Ovary (tissue), 9 donors: ENCODE data around the gene C1QTNF8. TPM values are rescaled to one million over a fixed set of nuclear protein-coding genes. Genes with fewer than 3 reads are reported as not detected.

Experiments used
- DNase-seq, 5 donors: peaks; one replicate each; pipeline ENCODE4 v3.0.0-alpha.2; 2019 to 2020
- H3K27ac ChIP-seq, 2 donors: fragments of 200-600 bp; one replicate each; pipeline versions ENCODE4 v1.5.1 to v1.8.0; 2019 to 2022
- H3K27me3 ChIP-seq: fragments of 200-600 bp; one replicate; pipeline ENCODE4 v1.8.0; 2022
- H3K36me3 ChIP-seq: fragments of 200-600 bp; sonication (generic); one replicate; pipeline ENCODE4 v1.5.1; 2019
- H3K4me1 ChIP-seq: one replicate; pipeline ENCODE4 v1.8.1; 2013; ENCODE audit warnings: mild to moderate bottlenecking, moderate library complexity; ENCODE audit not compliant: insufficient read depth
- H3K4me3 ChIP-seq: fragments of 200-600 bp; sonication (generic); one replicate; pipeline ENCODE4 v1.5.1; 2017
- H3K9me3 ChIP-seq, 2 donors: fragments of 200-600 bp in 1 of 2; sonication (generic) in 1 of 2; one replicate each; pipeline versions ENCODE4 v1.5.1 to v1.8.1; 2013 to 2019; ENCODE audit warnings: mild to moderate bottlenecking in 1 of 2, moderate library complexity in 1 of 2
- EP300 ChIP-seq: sonication (generic); formaldehyde crosslinking; IDR thresholded peaks from one replicate; pipeline ENCODE4 v1.6.1; 2017; ENCODE audit warnings: antibody characterized with exemption
- POLR2A ChIP-seq: fragments of 450-650 bp; IDR thresholded peaks from one replicate; pipeline ENCODE4 v1.6.1; 2017; ENCODE audit warnings: antibody characterized with exemption, mild to moderate bottlenecking, moderate library complexity
- WGBS, 3 donors: extraction: QIAGEN DNeasy Blood & Tissue Kit in 1 of 3; methylation state at CpG; one replicate each; pipeline versions ENCODE4 v1.1.5 to v1.1.7; 2013 to 2017; 5-methylcytosine and 5-hydroxymethylcytosine counted together
- intact Hi-C, 4 donors: fragments of 100-400 bp; cut with DNase I; formaldehyde crosslinking; loops; one replicate each; pipeline versions ENCODE4 v1.11.0 to v1.15.1; 2022 to 2023
- polyA plus RNA-seq, 2 donors: library from polyadenylated mRNA; stranded (reverse); fragments of 200-250 nt in 1 of 2; fragments of 350-450 nt in 1 of 2; fragmentation: Illumina TruSeq in 1 of 2; extraction: RNeasy Lipid Tissue Mini Kit (QIAGEN cat#74804) in 1 of 2; gene quantifications; one replicate each; pipeline ENCODE4 v1.2.3, GENCODE V29; 2013 to 2014
- total RNA-seq, 7 donors: library from RNA; depleted of rRNA in 2 of 7; stranded (reverse); fragments of >200 nt in 2 of 7; fragmentation: NEBNext Ultra II Directional in 3 of 7; extraction: Animal tissue kit (Norgen Biotek cat#: 25700) in 3 of 7; gene quantifications; one replicate each; pipeline versions ENCODE4 v1.1.0 to v1.2.4, GENCODE V29; 2016 to 2023
- TF ChIP-seq, protein P1 (sequence below), 3 donors: fragments of 450-650 bp in 2 of 3; fragments of 200-600 bp in 1 of 3; IDR thresholded peaks; one replicate each; pipeline versions ENCODE4 v1.5.1 to v1.8.0; 2016 to 2022; ENCODE audit warnings: antibody characterized with exemption in 3 of 3, mild to moderate bottlenecking in 1 of 3
- donor health status: DM: no; HTN: no; CAD: no; lungs with moderate emphysema.
- donor health status: DM: no; HTN: no; CAD: no.
- donor health status: Bipolar disorder and iron deficiency.
- donor health status: DM: yes; HTN: yes; CAD: no.
- donor health status: DM: no; HTN: no; CAD: no.
- donor health status: DM: yes; HTN: yes; CAD: no.

C1QTNF8 gene
- total and polyA plus RNA-seq, 9 donors, result 0.80 TPM; not detected in 8

GRCh38 chr16:1042866-1043265 is 53.2 kb downstream of the C1QTNF8 start:
- Histone ChIP-seq H3K9me3 (peaks cover 0 to 5% of the 10 kb centered on the region in 2 donors), H3K4me1 (no peaks in the 10 kb centered on the region), H3K4me3 (no peak overlapping the region), H3K36me3 (no peaks in the 10 kb centered on the region), H3K27ac (no peak overlapping the region), H3K27me3 (no peaks in the 10 kb centered on the region)
- DNase-seq, result no peak
- no peak for TF ChIP-seq EP300
- no peak for TF ChIP-seq POLR2A
- TF ChIP-seq, protein P1, sequence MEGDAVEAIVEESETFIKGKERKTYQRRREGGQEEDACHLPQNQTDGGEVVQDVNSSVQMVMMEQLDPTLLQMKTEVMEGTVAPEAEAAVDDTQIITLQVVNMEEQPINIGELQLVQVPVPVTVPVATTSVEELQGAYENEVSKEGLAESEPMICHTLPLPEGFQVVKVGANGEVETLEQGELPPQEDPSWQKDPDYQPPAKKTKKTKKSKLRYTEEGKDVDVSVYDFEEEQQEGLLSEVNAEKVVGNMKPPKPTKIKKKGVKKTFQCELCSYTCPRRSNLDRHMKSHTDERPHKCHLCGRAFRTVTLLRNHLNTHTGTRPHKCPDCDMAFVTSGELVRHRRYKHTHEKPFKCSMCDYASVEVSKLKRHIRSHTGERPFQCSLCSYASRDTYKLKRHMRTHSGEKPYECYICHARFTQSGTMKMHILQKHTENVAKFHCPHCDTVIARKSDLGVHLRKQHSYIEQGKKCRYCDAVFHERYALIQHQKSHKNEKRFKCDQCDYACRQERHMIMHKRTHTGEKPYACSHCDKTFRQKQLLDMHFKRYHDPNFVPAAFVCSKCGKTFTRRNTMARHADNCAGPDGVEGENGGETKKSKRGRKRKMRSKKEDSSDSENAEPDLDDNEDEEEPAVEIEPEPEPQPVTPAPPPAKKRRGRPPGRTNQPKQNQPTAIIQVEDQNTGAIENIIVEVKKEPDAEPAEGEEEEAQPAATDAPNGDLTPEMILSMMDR (IDR thresholded peaks at IDR 0.05), result no peak
- intact Hi-C loops, result no loop called here
- 0 to 3% (median 1%) methylated on average over 7 to 19 of the region's 19 CpGs for WGBS, 3 donors

GRCh38 chr16:1042049-1042744 is 53.8 kb downstream of the C1QTNF8 start:
- Histone ChIP-seq H3K4me3 (no peak overlapping the region), H3K36me3 (no peaks in the 10 kb centered on the region), H3K4me1 (no peaks in the 10 kb centered on the region), H3K27ac (no peak overlapping the region), H3K9me3 (peaks cover 0 to 5% of the 10 kb centered on the region in 2 donors), H3K27me3 (no peaks in the 10 kb centered on the region)
- DNase-seq, result no peak
- no peak for TF ChIP-seq EP300
- TF ChIP-seq POLR2A, result no peak
- TF ChIP-seq, protein P1 (IDR thresholded peaks at IDR 0.05), result no peak
- WGBS, 3 donors, result 75 to 88% (median 82%) methylated on average over 15 of the region's 15 CpGs
- intact Hi-C loops, result no loop called here

DNA sequence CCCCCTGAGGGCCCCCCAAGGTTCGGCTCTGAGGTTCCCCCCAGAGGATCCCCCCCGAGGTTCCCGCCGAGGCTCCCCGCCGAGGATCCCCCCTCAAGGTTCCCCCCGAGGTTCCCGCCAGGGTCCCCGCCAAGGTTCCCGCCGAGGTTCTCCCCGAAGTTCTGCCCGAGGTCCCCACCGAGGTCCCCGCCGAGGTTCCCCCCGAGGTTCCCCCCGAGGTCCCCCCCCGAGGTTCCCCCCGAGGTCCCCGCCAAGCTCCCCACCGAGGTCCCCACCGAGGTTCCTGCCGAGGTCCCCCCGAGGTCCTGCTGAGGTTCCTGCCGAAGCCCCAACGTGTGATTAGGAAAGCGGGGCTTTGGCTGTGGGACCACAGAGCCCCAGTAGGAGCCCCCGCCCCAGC is 55.7 kb downstream of the C1QTNF8 start:
- H3K4me1 ChIP-seq, result no peaks in the 10 kb centered on the region
- no peaks in the 10 kb centered on the region for H3K27me3 ChIP-seq
- 85 to 90% (median 86%) methylated on average over 14 to 29 of the region's 29 CpGs for WGBS, 3 donors
- H3K36me3 ChIP-seq, result no peaks in the 10 kb centered on the region
- peaks cover 0 to 5% of the 10 kb centered on the region in 2 donors for H3K9me3 ChIP-seq
- no peak overlapping the region for H3K4me3 ChIP-seq
- no peak overlapping the region for H3K27ac ChIP-seq
- no peak for DNase-seq
- intact Hi-C loops, result no loop called here
- TF ChIP-seq POLR2A (no peak), EP300 (no peak)
- TF ChIP-seq, protein P1 (IDR thresholded peaks at IDR 0.05), result no peak

DNA sequence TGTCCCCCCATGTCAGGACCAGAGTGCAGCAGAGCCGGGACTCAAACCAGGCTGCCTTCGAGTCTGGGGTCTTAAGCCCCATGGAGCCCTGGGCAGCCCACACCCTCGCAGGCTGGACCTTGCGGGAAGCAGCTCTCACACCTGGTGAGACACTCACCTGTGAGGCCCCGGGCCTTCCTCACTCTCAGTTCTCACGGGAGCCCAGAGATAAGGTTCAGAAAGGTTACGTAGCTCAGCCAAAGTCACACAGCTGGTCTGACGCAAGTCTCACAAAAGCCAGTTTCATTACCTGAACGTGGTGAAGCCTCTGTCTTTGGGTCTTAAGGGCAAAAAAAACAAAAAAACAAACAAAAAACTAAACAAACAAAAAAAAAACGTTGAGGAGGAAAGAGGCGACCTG is 56.3 kb downstream of the C1QTNF8 start:
- Histone ChIP-seq H3K27me3 (no peaks in the 10 kb centered on the region), H3K9me3 (peaks cover 0 to 5% of the 10 kb centered on the region in 2 donors), H3K4me3 (no peak overlapping the region), H3K27ac (no peak overlapping the region), H3K36me3 (no peaks in the 10 kb centered on the region), H3K4me1 (no peaks in the 10 kb centered on the region)
- no peak for DNase-seq
- intact Hi-C loops, result no loop called here
- WGBS, 3 donors, result 67 to 78% (median 68%) methylated on average over 11 of the region's 11 CpGs
- TF ChIP-seq EP300, result no peak
- TF ChIP-seq, protein P1 (IDR thresholded peaks at IDR 0.05), result no peak
- no peak for TF ChIP-seq POLR2A
